Measurements from ENCODE around the gene EGR4. TPM values are rescaled to one million over a fixed set of nuclear protein-coding genes. Genes with fewer than 3 reads are reported as not detected.
"Not testable (repeated sequence)": the region's sequence is repeated elsewhere in the genome, so short reads cannot be mapped to it uniquely, and the experiment has no call there.

The EGR4 gene
- total and polyA plus RNA-seq, 2 donors (not counting 1 experiment from before 2014, with no cell fraction given): 0.30 to 2.7 TPM

DNA sequence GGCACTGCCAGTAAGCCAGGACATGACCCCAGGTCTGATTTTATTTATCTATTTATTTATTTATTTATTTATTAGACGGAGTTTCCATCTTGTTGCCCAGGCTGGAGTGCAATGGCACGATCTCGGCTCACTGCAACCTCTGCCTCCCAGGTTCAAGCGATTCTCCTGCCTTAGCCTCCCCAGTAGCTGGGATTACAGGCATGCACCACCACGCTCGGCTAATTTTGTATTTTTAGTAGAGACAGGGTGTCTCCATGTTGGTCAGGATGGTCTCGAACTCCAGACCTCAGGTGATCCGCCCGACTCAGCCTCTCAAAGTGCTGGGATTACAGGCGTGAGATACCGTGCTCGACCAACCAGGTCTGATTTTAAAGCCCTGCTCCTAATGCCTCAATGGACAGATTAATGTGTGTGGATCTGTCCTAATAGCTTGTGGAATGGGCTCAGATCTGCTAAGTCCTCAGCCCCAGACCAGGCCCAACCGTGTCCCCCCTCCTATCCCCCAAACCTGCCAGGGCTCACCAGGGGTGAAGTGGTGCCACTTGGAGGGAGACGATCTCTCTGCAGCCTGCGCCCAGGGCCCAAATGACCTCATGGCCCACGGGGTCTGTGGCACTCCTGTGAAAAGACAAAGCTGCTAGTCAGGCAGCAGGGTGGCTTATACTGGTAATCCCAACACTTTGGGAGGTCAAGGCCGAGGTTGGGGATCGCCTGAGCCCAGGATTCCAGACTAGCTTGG lies 30.5 kb downstream of the EGR4 start:
- not testable (repeated sequence) for H3K9ac ChIP-seq (ENCODE audit: low read length)

GRCh38 chr2:73262108-73262651 lies 31.2 kb downstream of the EGR4 start:
- Histone ChIP-seq H3K36me3 (replicated peaks in 1 of 2; ENCODE audit: control extremely low read depth in 1 of 2, control insufficient read depth in 1 of 2, extremely low read depth in 1 of 2, insufficient read depth in 2 of 2, low read length in 1 of 2) (peaks cover 0 to 34% of the 10 kb centered on the region in 2 experiments), H3K27me3 (replicated peaks in 1 of 4; ENCODE audit: control extremely low read depth in 1 of 4, control insufficient read depth in 3 of 4, insufficient read depth in 4 of 4, low read length in 3 of 4) (no peaks in the 10 kb centered on the region), H4K20me1 (ENCODE audit: control insufficient read depth, insufficient read depth, low read length, poor library complexity, severe bottlenecking) (no peaks in the 10 kb centered on the region), H3K4me2 (replicated peaks; ENCODE audit: low read depth, low read length, poor library complexity, severe bottlenecking) (no peak overlapping the region), H3K9ac (ENCODE audit: low read length) (no peak overlapping the region), H3K9me3 (ENCODE audit: control extremely low read depth in 1 of 3, control insufficient read depth in 2 of 3, insufficient read depth in 1 of 3, low read length in 2 of 3) (no peaks in the 10 kb centered on the region), H3K27ac (ENCODE audit: low read length in 2 of 2) (no peak overlapping the region), H3K4me1 (ENCODE audit: control insufficient read depth in 2 of 2, insufficient read depth in 2 of 2, low read length in 2 of 2) (no peaks in the 10 kb centered on the region), H2AFZ (ENCODE audit: insufficient read depth, low read depth, low read length, poor library complexity, severe bottlenecking) (no peak overlapping the region), H3K4me3 (ENCODE audit: control extremely low read depth in 1 of 5, extremely low read depth in 1 of 5, insufficient read depth in 1 of 5, low read depth in 2 of 5, low read length in 4 of 5) (no peak overlapping the region), H3K79me2 (ENCODE audit: control insufficient read depth, insufficient read depth, low read length) (peaks cover 8% of the 10 kb centered on the region)
- Mint-ChIP-seq H3K4me3 (no peak overlapping the region), H3K9me3 (ENCODE audit: insufficient read depth) (no peaks in the 10 kb centered on the region), H3K4me1 (peaks cover 4% of the 10 kb centered on the region), H3K27me3 (no peaks in the 10 kb centered on the region), H3K27ac (no peak overlapping the region)
- DNase-seq (no peak), ATAC-seq (ENCODE audit: low read depth) (no peak)
- WGBS (ENCODE audit: insufficient coverage): 100% methylated on average over 3 of the region's 4 CpGs
- intact Hi-C loops (cut with micrococcal nuclease): no loop called here
- POLR2A ChIA-PET: no interaction called here
- CTCF ChIA-PET: interaction anchor here (0.6 kb wide), 1 partner anchor 1495 kb away, joined by 3 read pairs; no protein-coding TSS in a partner anchor
- TF ChIP-seq, protein P1, sequence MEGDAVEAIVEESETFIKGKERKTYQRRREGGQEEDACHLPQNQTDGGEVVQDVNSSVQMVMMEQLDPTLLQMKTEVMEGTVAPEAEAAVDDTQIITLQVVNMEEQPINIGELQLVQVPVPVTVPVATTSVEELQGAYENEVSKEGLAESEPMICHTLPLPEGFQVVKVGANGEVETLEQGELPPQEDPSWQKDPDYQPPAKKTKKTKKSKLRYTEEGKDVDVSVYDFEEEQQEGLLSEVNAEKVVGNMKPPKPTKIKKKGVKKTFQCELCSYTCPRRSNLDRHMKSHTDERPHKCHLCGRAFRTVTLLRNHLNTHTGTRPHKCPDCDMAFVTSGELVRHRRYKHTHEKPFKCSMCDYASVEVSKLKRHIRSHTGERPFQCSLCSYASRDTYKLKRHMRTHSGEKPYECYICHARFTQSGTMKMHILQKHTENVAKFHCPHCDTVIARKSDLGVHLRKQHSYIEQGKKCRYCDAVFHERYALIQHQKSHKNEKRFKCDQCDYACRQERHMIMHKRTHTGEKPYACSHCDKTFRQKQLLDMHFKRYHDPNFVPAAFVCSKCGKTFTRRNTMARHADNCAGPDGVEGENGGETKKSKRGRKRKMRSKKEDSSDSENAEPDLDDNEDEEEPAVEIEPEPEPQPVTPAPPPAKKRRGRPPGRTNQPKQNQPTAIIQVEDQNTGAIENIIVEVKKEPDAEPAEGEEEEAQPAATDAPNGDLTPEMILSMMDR (IDR thresholded peaks at IDR 0.05): no peak

More for the DNA sequence above, 30.5 kb downstream of the EGR4 start:
- Histone ChIP-seq H3K79me2 (ENCODE audit: control insufficient read depth, insufficient read depth, low read length) (peaks cover 14% of the 10 kb centered on the region), H3K36me3 (replicated peaks in 1 of 2; ENCODE audit: control extremely low read depth in 1 of 2, control insufficient read depth in 1 of 2, extremely low read depth in 1 of 2, insufficient read depth in 2 of 2, low read length in 1 of 2) (peaks cover 0 to 33% of the 10 kb centered on the region in 2 experiments)
- intact Hi-C loops (cut with micrococcal nuclease); H3K9me3 ChIP-seq (ENCODE audit: control extremely low read depth in 1 of 3, control insufficient read depth in 2 of 3, insufficient read depth in 1 of 3, low read length in 2 of 3); CTCF ChIA-PET; H3K27me3 Mint-ChIP-seq; ATAC-seq (ENCODE audit: low read depth); H3K27ac Mint-ChIP-seq; H3K4me3 ChIP-seq (ENCODE audit: control extremely low read depth in 1 of 5, extremely low read depth in 1 of 5, insufficient read depth in 1 of 5, low read depth in 2 of 5, low read length in 4 of 5); H3K4me1 Mint-ChIP-seq; H3K9me3 Mint-ChIP-seq (ENCODE audit: insufficient read depth); DNase-seq; H4K20me1 ChIP-seq (ENCODE audit: control insufficient read depth, insufficient read depth, low read length, poor library complexity, severe bottlenecking); H2AFZ ChIP-seq (ENCODE audit: insufficient read depth, low read depth, low read length, poor library complexity, severe bottlenecking); H3K4me1 ChIP-seq (ENCODE audit: control insufficient read depth in 2 of 2, insufficient read depth in 2 of 2, low read length in 2 of 2); H3K27ac ChIP-seq (ENCODE audit: low read length in 2 of 2); H3K27me3 ChIP-seq (replicated peaks in 1 of 4; ENCODE audit: control extremely low read depth in 1 of 4, control insufficient read depth in 3 of 4, insufficient read depth in 4 of 4, low read length in 3 of 4); H3K4me3 Mint-ChIP-seq; POLR2A ChIA-PET; H3K4me2 ChIP-seq (replicated peaks; ENCODE audit: low read depth, low read length, poor library complexity, severe bottlenecking): not testable (repeated sequence)
- WGBS (ENCODE audit: insufficient coverage): 100% methylated on average over 9 of the region's 18 CpGs

Measured in B cell (primary cell).